ENCODE measurements around the gene MIS18BP1.
"Not testable (repeated sequence)": the region's sequence is repeated elsewhere in the genome, so short reads cannot be mapped to it uniquely, and the experiment has no call there.

Gene MIS18BP1

DNA sequence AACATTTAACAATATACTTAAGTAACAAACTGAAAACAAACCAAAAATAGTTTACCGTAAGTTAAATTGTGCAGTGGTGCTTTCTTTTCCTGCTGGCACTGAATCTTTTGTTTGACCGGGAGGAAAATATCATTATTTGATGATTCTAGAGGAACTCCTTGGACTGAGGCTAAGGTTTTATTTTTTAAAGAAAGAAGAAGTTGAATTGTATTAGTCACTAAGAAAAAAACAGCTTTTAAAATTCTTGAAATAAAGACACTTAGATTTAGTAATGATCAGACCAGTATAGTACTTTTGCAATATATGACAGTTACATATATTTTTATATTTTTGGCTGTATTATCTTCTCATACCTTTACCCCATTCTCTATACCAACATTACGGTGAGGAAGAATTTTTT, 10.3 kb downstream of the MIS18BP1 start:
- no peak for DNase-seq

DNA sequence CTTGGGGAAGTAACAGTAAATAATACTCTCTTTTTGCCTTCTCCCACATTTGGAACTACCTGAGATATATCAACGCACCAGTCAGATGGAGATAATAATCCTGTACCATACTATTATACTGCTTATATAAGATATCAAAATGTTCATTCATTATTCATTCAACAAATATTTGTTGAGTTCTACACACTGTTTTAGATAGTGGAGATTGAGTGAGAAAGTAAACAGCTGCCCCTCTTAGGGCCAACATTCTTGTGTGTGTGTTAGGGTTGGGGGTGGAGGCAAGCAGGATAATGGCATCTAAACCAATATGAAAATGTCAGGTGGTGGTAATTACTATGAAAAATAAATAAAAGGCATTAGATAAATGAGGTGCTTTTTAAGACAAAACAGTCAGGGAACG, 14.0 kb downstream of the MIS18BP1 start:
- no peak for DNase-seq

- no peak for DNase-seq
Measured at GRCh38 chr14:45227566-45227965, 25.4 kb downstream of the MIS18BP1 start.

GRCh38 chr14:45222485-45223262, 30.3 kb downstream of the MIS18BP1 start:
- DNase-seq: no peak

DNA sequence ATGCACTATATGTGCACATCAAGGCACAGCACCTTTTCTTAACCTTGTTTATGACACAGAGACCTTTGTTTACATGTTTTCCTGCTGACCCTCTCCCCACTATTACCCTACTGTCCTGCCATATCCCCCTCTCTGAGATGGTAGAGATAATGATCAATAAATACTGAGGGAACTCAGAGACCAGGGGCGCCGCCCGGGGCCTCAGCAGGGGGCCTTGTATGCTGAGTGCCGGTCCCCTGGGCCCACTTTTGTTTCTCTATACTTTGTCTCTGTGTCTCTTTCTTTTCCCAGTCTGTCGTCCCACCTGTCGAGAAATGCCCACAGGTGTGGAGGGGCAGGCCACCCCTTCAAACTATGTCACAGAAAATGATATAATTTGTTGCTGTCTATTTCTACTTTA, 38.7 kb downstream of the MIS18BP1 start:
- not testable (repeated sequence) for DNase-seq

DNA sequence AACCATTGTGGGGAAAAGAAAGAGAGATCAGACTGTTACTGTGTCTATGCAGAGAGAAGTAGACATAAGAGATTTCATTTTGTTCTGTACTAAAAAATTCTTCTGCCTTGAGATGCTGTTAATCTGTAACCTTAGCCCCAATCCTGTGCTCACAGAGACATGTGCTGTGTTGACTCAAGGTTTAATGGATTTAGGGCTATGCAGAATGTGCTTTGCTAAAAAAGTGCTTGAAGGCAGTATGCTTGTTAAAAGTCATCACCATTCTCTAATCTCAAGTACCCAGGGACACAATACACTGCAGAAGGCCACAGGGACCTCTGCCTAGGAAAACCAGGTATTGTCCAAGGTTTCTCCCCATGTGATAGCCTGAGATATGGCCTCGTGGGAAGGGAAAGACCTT, 39.3 kb downstream of the MIS18BP1 start:
- DNase-seq: not testable (repeated sequence)

DNA sequence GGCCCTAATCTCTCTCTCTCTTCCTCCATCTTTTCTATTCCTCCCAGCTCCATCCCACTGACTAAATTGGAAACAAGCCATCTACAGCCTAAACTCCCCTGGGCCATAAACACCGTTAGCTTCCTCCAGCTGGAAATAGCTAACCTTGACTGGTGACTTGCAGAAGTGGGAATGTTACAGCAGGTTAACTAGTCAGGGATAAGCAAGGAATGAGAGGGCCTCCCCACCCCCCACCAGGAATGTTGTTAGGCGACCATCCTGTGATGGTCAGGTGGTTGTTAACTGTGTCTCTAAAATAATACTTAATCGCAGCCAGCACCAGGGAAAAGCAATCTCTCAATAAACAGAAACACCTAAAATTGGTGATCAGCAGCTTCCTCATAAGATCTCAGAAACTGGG, 40.8 kb downstream of the MIS18BP1 start:
- no peak for DNase-seq

GRCh38 chr14:45211295-45211694, 41.7 kb downstream of the MIS18BP1 start:
- no peak for DNase-seq

GRCh38 chr14:45210159-45210558, 42.8 kb downstream of the MIS18BP1 start:
- DNase-seq: no peak

GRCh38 chr14:45204241-45204640, 48.8 kb downstream of the MIS18BP1 start:
- no peak for DNase-seq

GRCh38 chr14:45201905-45202304, 51.1 kb downstream of the MIS18BP1 start:
- no peak for DNase-seq

DNA sequence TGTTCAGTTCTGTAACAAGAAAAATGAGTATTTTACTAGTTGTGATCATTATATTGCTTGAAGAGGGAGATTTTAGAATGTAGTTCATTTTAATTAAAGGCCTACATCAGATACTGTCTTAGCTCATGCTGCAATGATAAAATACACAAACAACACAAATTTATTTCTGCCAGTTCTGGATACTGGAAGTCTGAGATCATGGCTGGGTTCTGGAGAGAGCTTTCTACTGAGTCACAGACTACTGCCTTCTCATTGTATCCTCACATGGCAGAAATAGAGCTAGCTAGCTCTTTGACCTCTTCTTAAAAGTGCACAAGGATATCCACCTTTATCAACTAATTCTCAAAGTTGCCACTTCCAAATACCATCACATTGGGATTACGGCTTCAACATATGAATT, 53.8 kb downstream of the MIS18BP1 start:
- DNase-seq: no peak

- no peak for DNase-seq
Measured at GRCh38 chr14:45198551-45198950, 54.5 kb downstream of the MIS18BP1 start.

DNA sequence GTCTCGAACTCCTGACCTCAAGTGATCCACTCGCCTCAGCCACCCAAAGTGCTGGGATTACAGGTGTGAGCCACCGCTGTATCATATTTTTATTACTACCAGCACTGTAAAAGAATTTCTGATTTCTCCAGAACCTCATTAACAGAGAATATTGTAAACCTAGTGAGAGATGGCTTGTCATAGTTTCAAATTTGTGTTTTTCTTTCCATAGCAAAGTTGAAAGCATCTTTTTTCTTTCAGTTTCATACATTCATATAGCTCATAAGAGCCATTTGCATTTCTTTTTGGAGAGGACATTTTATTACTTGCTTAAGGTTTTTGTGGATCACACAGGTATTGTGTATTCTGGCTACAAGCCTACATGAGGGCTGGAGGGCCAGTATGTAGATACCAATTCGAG, 58.0 kb downstream of the MIS18BP1 start:
- no peak for DNase-seq

GRCh38 chr14:45185100-45185814, 67.7 kb downstream of the MIS18BP1 start:
- DNase-seq: no peak

DNA sequence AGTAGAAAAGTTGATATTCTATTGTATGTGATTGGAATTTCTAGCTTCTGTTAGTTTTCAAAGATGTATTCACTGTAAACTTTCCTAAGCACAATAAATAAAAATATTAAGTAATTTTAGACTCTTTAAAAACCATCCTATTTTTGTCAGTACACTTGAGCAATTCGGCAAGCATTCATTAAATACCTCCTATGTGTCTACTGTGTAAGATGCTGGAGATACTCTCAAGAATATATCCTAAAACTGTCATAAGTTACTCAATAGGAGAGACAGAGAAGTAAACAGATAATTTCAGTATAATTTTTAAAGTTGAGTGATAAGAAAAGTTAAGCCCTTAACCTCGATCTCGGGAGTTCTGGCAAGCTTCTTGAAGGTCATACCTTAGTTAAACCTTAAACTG, 71.2 kb downstream of the MIS18BP1 start:
- DNase-seq: no peak

- DNase-seq: no peak
Measured at GRCh38 chr14:45181329-45181728, 71.7 kb downstream of the MIS18BP1 start.

DNA sequence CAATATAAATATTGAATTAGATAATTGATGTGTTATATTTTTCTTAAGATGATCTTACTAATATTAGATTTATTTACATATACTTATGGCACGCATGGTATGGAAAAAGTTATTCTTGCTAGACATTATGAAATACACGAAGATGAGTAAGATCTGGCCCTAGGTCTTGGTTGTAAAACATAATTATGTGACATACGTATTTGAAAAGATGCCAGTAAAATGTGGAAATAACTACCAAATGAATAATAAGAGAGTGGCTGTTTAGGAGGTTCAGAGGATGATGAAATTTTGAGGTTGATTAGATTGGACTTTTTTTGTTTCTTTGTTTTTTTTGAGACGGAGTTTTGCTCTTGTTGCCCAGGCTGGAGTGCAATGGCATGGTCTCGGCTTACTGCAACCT, 75.9 kb downstream of the MIS18BP1 start:
- no peak for DNase-seq

DNA sequence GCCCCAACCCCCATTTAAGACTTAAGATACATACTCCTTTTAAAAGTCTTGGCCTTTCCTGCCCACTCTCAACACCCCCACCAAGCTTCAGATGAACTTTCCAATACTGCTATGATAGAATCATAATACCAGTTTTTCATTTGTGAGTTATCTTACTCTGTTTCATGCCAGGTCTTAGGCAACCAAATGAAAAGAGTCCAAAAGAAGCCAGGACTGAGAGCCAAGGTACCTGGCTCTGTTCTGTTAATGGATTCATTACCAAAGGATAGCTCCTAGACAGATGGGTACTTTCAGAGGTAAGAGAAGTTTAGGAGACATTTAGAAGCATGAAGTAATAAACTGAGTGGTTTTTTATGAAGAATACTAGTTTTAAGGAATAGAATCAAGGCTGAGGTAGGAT, 83.1 kb downstream of the MIS18BP1 start:
- no peak for DNase-seq

GRCh38 chr14:45156067-45156466, 96.9 kb downstream of the MIS18BP1 start:
- DNase-seq: no peak

All from SHP77 treated with DMSO at 0.1 percent for 48 hours (cell line).